Neural cell (in vitro differentiated cells): ENCODE data around the gene COL4A4. TPM values are rescaled to one million over a fixed set of nuclear protein-coding genes. Genes with fewer than 3 reads are reported as not detected.

Experiments used
- H2AFZ ChIP-seq: fragments of 200-600, 300-800 bp; sonication (generic), shearing (Covaris generic); 2 replicates; pipeline ENCODE4 v1.6.0; 2014; ENCODE audit warnings: low read depth, mild to moderate bottlenecking, antibody characterized with exemption, low read length, moderate library complexity
- H3F3A ChIP-seq: fragments of 200-600 bp; shearing (Covaris generic); 2 replicates; pipeline ENCODE4 v1.6.1; 2016; ENCODE audit warnings: mild to moderate bottlenecking, moderate library complexity, mixed read lengths, antibody characterized with exemption, low read length; ENCODE audit not compliant: insufficient read depth, poor library complexity, severe bottlenecking
- H3K27ac ChIP-seq: fragments of 200-600, 300-800 bp; sonication (generic), shearing (Covaris generic); 2 replicates; pipeline ENCODE4 v1.5.1; 2014; ENCODE audit warnings: mild to moderate bottlenecking, low read length, moderate library complexity
- H3K27me3 ChIP-seq: fragments of 300-800, 200-600 bp; sonication (generic), shearing (Covaris generic); 2 replicates; pipeline ENCODE4 v1.6.0; 2014; ENCODE audit warnings: mild to moderate bottlenecking, low read depth, low read length, moderate library complexity; ENCODE audit not compliant: insufficient read depth
- H3K36me3 ChIP-seq: fragments of 300-800, 200-600 bp; sonication (generic), shearing (Covaris generic); 2 replicates; pipeline ENCODE4 v1.5.1; 2014; ENCODE audit warnings: mild to moderate bottlenecking, antibody characterized with exemption, low read length, moderate library complexity; ENCODE audit not compliant: insufficient read depth
- H3K4me2 ChIP-seq: fragments of 300-800, 200-600 bp; sonication (generic), shearing (Covaris generic); 2 replicates; pipeline ENCODE4 v1.6.0; 2014; ENCODE audit warnings: mild to moderate bottlenecking, low read length
- H3K4me3 ChIP-seq: fragments of 300-800, 200-600 bp; sonication (generic), shearing (Covaris generic); 2 replicates; pipeline ENCODE4 v1.5.1; 2014; ENCODE audit warnings: mild to moderate bottlenecking, low read length, moderate library complexity
- H3K79me2 ChIP-seq: fragments of 200-600 bp; shearing (Covaris generic); replicated peaks from 2 replicates; pipeline ENCODE4 v1.6.0; 2014; ENCODE audit warnings: mild to moderate bottlenecking, low read length, moderate library complexity; ENCODE audit not compliant: insufficient read depth
- H3K9ac ChIP-seq: fragments of 300-800, 200-600 bp; sonication (generic), shearing (Covaris generic); 2 replicates; pipeline ENCODE4 v1.6.1; 2016; ENCODE audit warnings: mild to moderate bottlenecking, low read length, mixed read lengths
- H3K9me2 ChIP-seq: fragments of 200-600 bp; shearing (Covaris generic); 2 replicates; pipeline ENCODE4 v1.6.1; 2016; ENCODE audit warnings: mild to moderate bottlenecking, low read length, mixed read lengths; ENCODE audit not compliant: insufficient read depth
- H3K9me3 ChIP-seq: fragments of 200-600, 300-800 bp; sonication (generic), shearing (Covaris generic); 2 replicates; pipeline ENCODE4 v1.6.1; 2016; ENCODE audit warnings: mild to moderate bottlenecking, mixed run types, low read length, moderate library complexity, mixed read lengths
- H4K20me1 ChIP-seq: fragments of 200-600 bp; shearing (Covaris generic); 2 replicates; pipeline ENCODE4 v1.6.1; 2016; ENCODE audit warnings: mild to moderate bottlenecking, mixed run types; ENCODE audit not compliant: insufficient read depth
- EP300 ChIP-seq: fragments of 450-650 bp; conservative IDR thresholded peaks from 2 replicates; pipeline ENCODE4 v1.6.1; 2014; ENCODE audit warnings: antibody characterized with exemption, mild to moderate bottlenecking, moderate library complexity; ENCODE audit not compliant: poor library complexity, severe bottlenecking
- EZH2 ChIP-seq: fragments of 200-600, 300-800 bp; shearing (Covaris generic), sonication (generic); IDR thresholded peaks from 2 replicates; pipeline ENCODE4 v1.6.1; 2014; ENCODE audit warnings: antibody characterized with exemption, low read length, borderline replicate concordance, mild to moderate bottlenecking; ENCODE audit not compliant: insufficient read depth, poor library complexity, severe bottlenecking
- MXI1 ChIP-seq: fragments of 450-650 bp; conservative IDR thresholded peaks from 2 replicates; pipeline ENCODE4 v1.6.1; 2014; ENCODE audit warnings: antibody characterized with exemption, mild to moderate bottlenecking; ENCODE audit not compliant: poor library complexity, severe bottlenecking
- POLR2AphosphoS5 ChIP-seq: IDR thresholded peaks from 2 replicates; pipeline ENCODE4 v1.6.1; 2012
- RAD21 ChIP-seq: fragments of 450-650 bp; conservative IDR thresholded peaks from 2 replicates; pipeline ENCODE4 v1.6.1; 2014; ENCODE audit warnings: antibody characterized with exemption, mild to moderate bottlenecking, moderate library complexity
- SMC3 ChIP-seq: fragments of 450-650 bp; conservative IDR thresholded peaks from 2 replicates; pipeline ENCODE4 v1.6.1; 2014; ENCODE audit warnings: antibody characterized with exemption, mild to moderate bottlenecking, moderate library complexity; ENCODE audit not compliant: poor library complexity
- TAF1 ChIP-seq: IDR thresholded peaks from 2 replicates; pipeline ENCODE4 v1.6.1; 2012; ENCODE audit warnings: low read depth
- polyA plus RNA-seq: library from polyadenylated mRNA; depleted of rRNA; stranded (reverse); fragments of >200 nt; gene quantifications from 2 replicates; pipeline ENCODE4 v1.2.3, GENCODE V29; 2014
- TF ChIP-seq, protein P1 (sequence below): fragments of 450-650 bp; IDR thresholded peaks from 2 replicates; pipeline ENCODE4 v1.5.1; 2014; ENCODE audit warnings: antibody characterized with exemption, mild to moderate bottlenecking, moderate library complexity; ENCODE audit not compliant: poor library complexity, severe bottlenecking
- TF ChIP-seq, protein P2 (sequence below): IDR thresholded peaks from 2 replicates; pipeline ENCODE4 v1.6.1; 2012; ENCODE audit warnings: borderline replicate concordance

The COL4A4 gene
- polyA plus RNA-seq, 1 donor from 2014 or later: 0.35 TPM

GRCh38 chr2:227030789-227031188 is 133.2 kb downstream of the COL4A4 start:
- H3K4me2 ChIP-seq: no peak overlapping the region
- no peaks in the 10 kb centered on the region for H3K27me3 ChIP-seq
- H3K36me3 ChIP-seq: no peaks in the 10 kb centered on the region
- no peak overlapping the region for H3K4me3 ChIP-seq
- no peaks in the 10 kb centered on the region for H3K79me2 ChIP-seq
- no peaks in the 10 kb centered on the region for H3F3A ChIP-seq
- no peaks in the 10 kb centered on the region for H4K20me1 ChIP-seq
- no peak overlapping the region for H3K27ac ChIP-seq
- H3K9ac ChIP-seq: no peak overlapping the region
- no peak overlapping the region for H2AFZ ChIP-seq
- H3K9me2 ChIP-seq: no peaks in the 10 kb centered on the region
- no peak for TF ChIP-seq MXI1
- no peak for TF ChIP-seq EZH2
- TF ChIP-seq RAD21: no peak
- TF ChIP-seq, protein P1, sequence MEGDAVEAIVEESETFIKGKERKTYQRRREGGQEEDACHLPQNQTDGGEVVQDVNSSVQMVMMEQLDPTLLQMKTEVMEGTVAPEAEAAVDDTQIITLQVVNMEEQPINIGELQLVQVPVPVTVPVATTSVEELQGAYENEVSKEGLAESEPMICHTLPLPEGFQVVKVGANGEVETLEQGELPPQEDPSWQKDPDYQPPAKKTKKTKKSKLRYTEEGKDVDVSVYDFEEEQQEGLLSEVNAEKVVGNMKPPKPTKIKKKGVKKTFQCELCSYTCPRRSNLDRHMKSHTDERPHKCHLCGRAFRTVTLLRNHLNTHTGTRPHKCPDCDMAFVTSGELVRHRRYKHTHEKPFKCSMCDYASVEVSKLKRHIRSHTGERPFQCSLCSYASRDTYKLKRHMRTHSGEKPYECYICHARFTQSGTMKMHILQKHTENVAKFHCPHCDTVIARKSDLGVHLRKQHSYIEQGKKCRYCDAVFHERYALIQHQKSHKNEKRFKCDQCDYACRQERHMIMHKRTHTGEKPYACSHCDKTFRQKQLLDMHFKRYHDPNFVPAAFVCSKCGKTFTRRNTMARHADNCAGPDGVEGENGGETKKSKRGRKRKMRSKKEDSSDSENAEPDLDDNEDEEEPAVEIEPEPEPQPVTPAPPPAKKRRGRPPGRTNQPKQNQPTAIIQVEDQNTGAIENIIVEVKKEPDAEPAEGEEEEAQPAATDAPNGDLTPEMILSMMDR: no peak
- no peak for TF ChIP-seq SMC3
- TF ChIP-seq TAF1: no peak
- TF ChIP-seq POLR2AphosphoS5: no peak
- no peak for TF ChIP-seq EP300
- TF ChIP-seq, protein P2, sequence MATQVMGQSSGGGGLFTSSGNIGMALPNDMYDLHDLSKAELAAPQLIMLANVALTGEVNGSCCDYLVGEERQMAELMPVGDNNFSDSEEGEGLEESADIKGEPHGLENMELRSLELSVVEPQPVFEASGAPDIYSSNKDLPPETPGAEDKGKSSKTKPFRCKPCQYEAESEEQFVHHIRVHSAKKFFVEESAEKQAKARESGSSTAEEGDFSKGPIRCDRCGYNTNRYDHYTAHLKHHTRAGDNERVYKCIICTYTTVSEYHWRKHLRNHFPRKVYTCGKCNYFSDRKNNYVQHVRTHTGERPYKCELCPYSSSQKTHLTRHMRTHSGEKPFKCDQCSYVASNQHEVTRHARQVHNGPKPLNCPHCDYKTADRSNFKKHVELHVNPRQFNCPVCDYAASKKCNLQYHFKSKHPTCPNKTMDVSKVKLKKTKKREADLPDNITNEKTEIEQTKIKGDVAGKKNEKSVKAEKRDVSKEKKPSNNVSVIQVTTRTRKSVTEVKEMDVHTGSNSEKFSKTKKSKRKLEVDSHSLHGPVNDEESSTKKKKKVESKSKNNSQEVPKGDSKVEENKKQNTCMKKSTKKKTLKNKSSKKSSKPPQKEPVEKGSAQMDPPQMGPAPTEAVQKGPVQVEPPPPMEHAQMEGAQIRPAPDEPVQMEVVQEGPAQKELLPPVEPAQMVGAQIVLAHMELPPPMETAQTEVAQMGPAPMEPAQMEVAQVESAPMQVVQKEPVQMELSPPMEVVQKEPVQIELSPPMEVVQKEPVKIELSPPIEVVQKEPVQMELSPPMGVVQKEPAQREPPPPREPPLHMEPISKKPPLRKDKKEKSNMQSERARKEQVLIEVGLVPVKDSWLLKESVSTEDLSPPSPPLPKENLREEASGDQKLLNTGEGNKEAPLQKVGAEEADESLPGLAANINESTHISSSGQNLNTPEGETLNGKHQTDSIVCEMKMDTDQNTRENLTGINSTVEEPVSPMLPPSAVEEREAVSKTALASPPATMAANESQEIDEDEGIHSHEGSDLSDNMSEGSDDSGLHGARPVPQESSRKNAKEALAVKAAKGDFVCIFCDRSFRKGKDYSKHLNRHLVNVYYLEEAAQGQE: no peak
- no peaks in the 10 kb centered on the region for H3K9me3 ChIP-seq

DNA sequence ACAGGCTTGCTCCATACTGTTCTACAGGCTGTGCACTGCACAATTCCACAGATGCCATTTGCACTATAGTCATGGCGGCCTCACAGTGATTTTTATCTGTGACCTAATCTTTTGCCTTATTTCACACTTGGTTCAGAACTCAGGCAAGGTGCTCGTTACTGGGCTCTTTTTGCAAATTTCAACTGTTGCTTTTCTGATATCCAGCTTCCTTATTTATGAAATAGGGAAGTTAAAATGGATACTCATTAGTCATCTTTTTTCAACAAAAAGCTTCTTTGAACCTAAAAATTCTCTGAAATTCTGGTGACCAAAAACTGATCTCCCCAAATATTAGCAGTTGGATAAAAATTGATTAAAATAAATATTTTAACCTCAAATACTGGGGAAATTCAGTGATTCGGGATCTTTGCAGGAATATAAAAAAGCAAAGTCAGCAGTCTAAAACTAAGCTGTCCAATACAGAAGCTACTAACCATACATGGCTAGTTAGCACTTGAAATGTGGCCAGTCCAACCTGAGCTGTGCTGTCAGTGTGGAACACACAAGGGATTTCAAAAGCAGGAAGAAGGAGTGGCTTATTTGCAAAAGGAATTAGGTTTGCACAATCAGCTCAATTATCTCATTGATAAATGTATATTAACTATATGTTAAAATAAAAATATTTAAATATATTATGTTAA is 134.4 kb downstream of the COL4A4 start:
- Histone ChIP-seq H4K20me1 (no peaks in the 10 kb centered on the region), H3F3A (no peaks in the 10 kb centered on the region), H3K36me3 (no peaks in the 10 kb centered on the region), H3K79me2 (no peaks in the 10 kb centered on the region), H3K4me2 (no peak overlapping the region), H3K4me3 (no peak overlapping the region), H3K9me2 (no peaks in the 10 kb centered on the region), H3K9ac (no peak overlapping the region), H3K27ac (no peak overlapping the region), H2AFZ (no peak overlapping the region), H3K9me3 (no peaks in the 10 kb centered on the region), H3K27me3 (no peaks in the 10 kb centered on the region)
- TF ChIP-seq SMC3 (no peak), EZH2 (no peak), TAF1 (no peak), MXI1 (no peak), EP300 (no peak), RAD21 (no peak), POLR2AphosphoS5 (no peak)
- TF ChIP-seq, protein P1: no peak
